GM21423 (cell line): ENCODE data around the gene CDRT4.

Experiments
- ATAC-seq: cut with Tn5 transposase; IDR thresholded peaks from one replicate; pipeline ENCODE4 v1.9.1; 2021; ENCODE audit warnings: mild to moderate bottlenecking, moderate library complexity; ENCODE audit not compliant: unreplicated experiment

Gene CDRT4

DNA sequence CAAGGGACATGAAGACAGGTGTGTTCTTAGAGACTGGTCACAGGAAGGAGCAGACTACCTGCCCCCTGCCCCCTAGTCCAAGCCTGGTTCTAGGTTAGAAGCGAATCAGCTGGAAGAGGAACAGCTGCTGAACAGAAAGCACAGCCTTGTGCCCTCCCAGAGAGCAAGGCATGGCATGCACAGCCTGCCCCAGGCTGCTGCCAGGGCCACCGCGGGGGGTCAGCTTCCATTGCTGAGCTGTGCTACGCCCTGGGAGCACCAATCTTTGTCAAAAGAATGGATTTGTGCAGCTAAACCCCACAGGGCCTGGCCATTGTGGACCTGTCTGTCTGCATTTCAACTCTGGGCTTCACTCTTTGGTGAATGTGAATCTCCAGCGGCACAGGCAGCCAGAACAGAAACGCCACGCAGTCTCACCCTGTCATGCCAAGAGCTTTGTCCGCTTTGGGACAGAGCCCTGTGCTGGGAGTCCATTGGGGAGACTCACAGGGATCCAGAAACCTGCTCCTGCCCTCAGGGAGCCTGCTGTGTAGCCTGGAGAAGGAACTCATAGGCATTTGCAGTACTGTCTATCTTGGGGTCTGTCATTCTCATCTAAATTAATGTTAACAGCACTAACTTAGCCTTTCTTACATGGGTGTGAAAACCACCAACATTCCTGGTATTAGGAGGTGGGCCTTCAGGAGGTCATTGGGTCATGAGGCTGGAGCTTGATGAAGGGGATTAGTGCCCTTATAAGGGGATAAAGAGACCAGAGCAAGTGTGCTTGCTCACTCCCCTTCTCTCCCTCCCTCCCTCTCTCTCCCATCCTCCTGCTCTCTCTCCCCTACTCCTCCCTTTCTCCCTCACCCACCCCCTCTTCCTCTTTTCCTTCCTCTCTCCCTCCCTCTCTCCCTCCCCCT, 25.6 kb upstream of the CDRT4 start:
- ATAC-seq, result no peak

DNA sequence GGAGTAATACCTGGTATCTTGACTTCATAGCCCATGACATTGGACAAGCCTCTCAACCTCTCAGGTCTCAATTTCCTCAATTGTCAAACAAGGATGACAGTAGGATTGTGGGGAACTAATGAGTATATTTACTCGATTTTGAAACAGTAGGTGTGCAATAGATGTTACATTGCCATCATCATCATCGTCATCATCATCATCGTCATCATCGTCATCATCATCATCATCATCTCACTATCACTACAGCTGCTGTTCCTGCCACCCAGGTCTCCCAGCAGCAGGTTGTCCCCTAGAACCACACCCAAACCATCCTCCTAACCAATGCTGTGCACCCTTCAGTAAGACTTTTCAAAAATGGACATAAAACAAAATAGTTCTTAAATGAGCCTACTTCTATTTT, 24.8 kb upstream of the CDRT4 start:
- ATAC-seq, result no peak

DNA sequence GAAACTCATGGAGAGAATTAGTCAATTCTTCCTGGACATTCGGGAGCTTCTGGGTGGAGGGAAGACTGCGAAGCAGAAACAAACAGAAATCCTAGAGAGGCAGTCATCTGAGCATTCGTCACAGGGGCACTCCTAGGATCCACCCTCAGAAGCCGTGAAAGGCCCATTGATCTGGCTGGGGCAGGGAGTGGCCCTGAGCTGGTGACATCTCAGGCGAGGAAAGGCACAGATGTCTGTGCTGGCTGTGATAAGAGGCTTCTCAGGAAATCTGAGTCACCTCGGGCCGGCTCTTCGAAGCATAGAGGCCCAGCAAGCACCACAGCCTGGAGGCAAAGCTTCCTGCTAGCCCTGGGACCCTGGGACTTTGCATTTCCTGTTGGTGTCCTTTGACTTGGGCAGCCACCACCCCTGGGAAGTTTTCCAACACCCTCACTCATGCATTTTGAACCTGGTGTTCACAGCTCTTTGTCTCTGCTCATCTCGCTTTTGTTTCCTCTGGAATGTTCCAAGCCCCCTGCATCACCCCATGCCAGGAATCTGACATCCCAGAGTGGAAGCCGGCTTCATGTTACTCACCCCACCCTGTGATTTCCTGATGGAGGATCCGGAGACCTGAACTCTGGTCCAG, 23.3 kb upstream of the CDRT4 start:
- ATAC-seq, result no peak

DNA sequence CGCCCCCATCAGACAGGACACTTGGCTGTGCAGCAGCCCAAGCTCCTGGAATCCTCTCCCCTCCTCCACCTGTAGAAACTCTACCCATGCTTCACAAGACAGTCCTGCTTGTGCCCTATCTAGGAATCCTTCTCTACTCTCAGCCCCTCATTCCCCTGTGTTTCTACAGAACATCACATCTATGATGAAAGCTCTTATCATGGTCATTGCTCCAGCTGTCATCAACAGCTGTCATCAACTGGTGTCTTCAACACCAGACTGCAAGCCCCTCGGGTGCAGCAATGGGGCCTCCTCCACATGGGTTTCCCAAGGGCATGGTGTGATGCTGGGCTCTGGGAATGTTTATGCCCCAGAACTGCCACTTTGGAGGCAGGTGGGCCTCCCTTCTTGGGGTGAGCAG, 21.1 kb upstream of the CDRT4 start:
- no peak for ATAC-seq

DNA sequence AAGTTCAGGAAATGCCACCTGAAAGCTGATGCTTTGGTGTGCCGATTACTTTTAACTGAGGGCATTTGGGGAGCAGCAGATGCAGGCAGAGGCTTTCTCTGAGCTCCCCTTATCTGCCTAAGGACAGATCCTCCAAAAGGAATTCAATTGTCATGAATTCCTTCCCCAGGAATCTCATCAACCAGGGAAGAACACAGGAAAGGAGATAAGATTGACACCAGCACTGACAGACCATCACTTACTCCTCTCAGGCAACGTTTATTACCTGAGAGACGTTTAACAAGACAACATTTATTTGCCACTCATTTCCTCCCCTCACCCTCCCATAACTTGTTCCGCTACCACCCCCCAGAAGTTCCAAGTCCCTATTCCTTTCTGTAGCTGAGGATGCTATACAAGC, 17.6 kb upstream of the CDRT4 start:
- ATAC-seq, result no peak

DNA sequence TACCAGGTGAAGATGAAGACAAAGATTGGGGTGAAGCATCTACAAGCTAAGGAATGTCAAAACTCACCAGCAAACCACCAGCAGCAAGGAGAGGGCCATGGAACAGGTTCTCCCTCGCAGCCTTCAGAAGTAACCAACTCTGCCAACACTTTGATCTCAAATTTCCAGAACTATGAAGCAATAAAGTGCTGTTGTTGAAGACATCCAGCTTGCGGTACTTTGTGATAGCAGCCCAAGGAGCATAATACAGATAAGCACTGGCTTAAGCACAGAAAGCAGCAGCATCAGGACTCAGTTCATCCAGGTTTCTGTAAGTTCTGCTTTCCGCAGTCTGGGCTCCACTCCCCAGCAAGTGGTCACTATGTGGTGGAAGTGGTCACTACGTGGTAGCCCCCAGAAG, 16.0 kb upstream of the CDRT4 start:
- ATAC-seq, result no peak

DNA sequence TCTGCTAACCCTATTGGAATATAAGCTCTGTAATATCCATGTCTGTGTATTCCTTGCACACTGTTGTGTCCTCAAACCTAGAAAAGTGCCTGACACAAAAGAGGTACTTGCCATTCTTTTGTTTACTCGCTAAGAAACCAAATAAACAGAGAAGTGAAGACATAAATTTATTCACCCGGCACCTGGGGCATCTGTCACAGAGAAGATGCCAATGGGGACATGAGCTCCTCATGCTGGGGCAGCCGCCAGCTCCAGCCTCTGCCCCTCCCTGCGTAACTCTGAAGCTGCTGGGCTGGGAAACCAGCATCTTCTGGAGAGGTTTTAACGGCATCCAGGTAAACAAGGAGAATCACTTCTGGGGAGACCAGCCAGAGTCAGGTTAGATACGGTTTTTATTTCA, 15.1 kb upstream of the CDRT4 start:
- ATAC-seq, result no peak

DNA sequence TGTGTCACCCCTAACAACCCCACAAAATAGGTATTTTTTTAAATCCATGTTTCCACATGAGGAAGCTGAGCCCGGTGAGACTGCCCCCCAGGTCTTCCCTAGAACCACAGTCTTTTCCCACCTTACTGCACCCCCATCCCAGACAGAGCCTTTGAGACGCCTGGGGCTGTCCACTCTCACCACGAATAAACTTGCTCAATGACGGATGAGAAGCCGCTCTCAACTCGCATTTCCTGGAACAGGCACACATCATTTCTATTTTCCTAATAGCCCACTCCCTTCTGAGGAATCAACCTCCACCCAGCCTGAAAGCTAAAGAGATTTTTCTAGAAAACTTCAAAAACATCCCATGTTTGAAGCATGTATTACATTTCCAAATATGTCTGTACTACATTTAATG, 14.1 kb upstream of the CDRT4 start:
- no peak for ATAC-seq

DNA sequence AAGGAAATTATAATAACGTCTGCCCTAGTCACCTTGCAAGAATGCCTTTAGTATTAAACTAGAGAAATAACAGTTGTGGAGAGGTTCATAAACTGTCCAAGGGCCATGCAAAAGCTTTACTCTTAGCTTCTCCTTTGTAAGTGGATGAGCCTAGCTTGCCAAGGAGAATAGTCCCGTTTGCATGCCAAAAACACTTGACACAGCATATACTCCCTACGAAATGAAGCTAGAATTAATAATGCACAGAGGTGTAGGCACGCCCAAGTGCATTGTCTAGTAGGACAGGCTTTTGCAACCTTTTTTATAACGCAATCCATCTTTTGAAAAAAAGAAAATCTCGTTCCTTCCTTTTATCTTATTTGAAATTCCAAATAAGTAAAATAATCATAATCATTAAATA, 12.8 kb upstream of the CDRT4 start:
- ATAC-seq, result no peak

DNA sequence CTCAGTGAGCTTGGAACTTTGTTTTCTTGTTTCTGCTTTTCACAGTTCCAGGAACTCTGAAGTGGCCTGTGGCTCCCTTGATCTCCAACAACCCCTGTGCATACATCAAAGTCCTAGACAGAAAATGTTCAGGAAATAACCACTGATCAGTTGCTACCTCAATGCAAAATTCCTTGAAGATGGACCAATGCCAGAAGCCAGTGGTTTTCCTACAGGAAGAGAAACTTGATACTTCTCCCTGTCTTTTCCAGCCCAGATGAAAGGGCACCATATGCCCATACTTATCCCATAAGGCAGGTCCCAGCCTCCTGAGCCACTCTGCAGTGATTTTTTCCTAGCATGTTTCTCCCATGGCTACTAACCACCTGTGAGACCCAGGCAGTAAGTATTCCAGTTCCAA, 12.3 kb upstream of the CDRT4 start:
- no peak for ATAC-seq

DNA sequence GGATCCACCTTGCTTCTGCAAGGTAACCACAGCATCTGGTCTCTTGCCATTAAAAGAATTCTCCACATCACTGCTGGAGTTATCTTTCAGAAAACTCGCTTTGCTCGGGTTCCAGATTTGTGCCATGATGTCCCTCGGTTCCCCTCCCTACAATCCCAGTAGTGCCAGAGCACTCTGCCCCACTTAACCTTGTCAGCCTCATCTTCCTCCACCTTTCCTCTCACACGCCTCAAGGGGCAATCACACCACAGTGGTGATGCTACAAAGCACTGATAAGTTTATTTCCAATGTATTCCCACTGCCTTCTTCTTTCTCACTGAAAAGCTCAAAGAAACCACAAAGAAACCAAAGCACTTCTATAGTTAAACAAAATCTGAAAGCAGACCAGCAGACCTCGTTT, 11.4 kb upstream of the CDRT4 start:
- no peak for ATAC-seq

DNA sequence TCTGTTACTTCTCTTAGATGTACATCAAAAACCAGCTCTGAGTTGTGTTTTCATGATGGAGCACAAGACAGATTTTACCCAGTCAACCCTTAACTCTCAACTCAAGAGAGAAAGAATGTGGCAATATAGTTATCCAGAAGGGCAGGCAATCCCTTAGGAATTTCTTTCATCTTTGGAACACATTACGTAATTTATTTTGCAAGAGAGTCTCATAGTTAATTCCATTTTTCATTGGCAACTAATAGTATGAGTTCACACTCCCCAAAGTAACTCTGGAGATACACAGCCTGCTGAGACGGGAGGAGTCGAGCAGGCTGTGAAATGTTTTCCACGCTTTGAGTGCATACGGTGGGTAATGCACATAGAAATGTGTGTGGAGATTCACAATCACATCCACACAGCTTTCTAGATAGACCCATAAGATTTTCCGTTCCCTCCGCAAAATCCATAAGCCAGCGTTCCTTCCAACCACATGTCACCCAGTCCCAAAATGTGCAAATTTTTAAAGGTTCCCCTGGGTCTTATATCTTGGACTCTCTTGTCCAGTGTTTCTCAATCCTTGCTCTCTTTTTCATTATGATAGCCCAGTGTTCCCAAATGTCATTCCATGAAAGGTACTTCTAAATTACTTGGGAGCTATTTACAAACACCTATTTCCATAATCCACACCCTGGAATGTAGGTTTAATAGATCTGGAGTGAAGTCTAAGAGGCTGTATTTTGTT, 8.4 kb upstream of the CDRT4 start:
- ATAC-seq, result no peak

DNA sequence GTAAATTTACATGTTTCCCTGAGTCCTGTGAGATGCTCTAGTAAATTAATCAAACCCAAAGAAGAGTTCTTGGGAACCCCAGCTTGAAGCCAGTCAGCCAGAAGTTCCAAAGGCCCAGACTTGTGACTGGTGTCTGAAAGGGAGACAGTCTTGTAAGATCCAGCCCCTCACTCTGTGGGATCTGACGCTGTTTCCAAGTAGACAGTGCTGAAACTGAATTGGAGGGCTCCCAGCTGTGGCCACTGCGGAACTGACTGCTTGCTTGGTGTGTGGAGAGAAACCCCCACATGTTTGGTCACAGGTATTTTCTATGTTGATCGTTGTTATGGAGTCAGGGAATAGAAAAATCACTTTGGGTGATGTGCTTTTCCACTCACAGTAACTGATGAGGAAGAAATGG, 5.5 kb upstream of the CDRT4 start:
- ATAC-seq, result no peak

DNA sequence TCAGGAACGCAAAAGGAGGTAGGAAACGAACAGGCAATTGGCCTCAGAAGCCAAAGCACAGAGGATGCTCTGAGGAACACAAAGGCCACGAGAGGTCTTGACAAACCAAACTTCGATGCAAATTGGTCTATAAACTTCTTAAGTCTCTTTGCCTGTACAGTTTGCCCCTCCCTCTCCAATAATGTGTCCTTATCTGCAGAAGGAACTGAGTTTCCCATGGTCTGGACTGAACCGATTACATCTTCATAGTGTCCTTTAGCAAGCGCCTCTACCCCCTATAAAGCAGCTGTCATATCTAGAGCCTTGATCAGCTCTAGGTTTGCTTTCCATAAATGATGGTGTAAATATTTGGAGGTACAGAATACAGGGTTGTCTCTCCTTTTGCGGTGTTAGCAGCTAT, 3.1 kb upstream of the CDRT4 start:
- ATAC-seq, result no peak

DNA sequence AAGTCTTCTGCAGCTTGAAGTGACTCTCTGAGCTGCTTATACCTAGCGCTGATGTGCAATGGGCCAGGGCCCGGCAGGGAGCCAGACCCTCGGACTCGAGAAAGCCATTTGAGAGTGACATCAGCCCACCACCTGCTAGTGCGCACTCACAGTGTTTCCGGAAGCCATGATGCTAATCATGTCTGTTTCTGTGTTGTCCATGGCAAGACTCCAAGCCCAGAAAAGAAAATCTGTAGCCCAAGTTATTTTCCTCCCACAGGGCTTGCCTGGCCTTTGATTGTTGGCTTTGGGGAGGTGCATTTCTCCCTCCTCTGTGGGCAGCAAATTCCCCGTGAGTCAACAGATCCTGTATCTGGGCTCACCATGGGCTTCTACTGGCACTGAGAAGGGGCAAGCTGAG, 1.8 kb upstream of the CDRT4 start:
- ATAC-seq, result no peak

DNA sequence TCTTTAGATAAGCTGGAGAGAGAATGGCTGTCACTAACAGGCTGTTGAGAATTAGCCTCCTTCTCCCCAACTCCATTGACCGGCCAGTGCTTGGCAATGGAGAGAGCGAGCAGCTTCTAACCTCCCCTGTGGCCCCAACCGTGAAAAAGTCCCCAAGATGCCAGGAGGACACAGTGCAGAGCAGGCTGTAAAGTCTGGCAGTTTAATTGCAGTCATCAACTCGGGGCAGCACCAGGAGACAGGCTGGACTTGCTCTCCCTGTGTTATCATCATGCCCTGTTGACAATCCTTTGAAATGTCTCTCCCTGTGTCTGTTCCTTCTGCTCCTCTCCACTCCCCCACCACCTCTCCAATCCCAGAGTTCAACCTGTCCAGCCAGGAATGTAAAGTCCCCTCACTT, 705 bp upstream of the CDRT4 start:
- no peak for ATAC-seq

DNA sequence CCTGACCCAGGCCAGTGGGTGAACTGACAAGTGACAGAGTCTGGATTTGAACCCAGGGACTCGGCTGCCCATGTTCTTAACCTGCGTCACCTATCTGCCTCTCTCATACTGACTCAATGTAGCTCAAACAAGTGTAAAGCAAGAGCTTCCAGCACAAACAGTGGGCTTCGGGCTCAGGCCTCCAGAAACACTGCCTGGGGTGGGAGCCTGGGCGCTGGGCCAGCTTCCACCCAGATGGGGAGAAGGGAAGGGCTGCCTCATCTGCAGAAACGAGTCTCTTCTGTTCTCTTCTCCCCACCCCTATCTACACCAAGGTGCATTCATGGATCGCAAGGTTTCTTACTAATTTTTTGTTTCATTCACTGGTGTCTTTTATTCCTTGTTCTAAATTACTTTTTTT, 1.3 kb downstream of the CDRT4 start:
- no peak for ATAC-seq

DNA sequence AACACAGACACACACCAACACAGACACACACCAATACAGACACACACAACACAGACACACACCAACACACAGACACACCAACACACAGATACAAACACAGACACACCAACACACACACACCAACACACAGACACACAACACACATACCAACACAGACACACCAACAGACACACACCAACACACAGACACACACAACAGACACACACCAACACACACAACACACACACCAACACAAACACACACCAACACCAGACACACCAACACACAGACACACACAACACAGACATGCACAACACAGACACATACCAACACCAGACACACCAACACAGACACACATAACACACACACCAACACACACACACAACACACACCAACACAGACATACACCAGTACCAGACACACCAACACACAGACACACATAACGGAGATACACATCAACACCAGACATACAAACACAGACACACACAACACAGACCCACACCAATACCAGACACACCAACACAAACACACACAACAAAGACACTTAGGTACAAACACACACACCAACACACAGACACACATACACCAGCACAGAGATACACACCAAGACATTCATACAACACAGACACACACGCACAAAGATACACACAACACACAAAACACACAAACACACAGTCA, 2.2 kb downstream of the CDRT4 start:
- no peak for ATAC-seq

DNA sequence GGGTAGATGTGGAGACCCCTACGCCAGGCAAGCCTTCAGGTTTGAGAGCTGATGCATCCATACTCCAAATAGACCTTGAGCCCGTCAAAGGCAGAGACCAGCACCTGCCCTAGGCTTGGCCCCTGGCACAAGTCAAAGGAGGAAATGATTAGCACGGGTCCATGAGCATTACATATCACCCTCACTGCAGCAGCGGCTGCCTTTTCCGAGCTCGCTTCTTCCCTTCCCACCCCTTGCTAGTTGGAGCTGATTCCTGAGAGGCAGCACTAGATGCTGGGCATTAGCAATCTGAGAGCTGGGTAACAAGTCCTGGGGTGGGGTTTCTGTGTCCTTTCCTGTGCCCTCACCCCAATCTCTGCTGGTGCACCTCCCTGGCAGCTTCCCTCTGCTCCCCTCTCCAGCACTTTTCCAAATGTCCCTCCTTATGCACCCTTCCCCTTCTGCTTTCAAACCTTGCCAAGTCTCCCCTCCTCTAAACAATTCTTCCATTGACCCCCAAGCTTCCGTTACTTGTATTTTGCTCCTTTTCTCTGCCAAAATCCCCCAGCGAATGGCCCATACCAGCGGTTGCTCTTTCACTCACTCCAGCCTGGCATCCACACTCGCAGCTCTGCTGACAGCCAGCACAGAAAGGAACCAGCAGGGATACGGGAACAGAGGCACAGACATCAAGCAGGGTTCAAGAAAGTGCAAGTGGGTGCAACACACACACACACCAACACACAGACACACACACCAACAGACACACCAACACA, 3.0 kb downstream of the CDRT4 start:
- ATAC-seq, result no peak

DNA sequence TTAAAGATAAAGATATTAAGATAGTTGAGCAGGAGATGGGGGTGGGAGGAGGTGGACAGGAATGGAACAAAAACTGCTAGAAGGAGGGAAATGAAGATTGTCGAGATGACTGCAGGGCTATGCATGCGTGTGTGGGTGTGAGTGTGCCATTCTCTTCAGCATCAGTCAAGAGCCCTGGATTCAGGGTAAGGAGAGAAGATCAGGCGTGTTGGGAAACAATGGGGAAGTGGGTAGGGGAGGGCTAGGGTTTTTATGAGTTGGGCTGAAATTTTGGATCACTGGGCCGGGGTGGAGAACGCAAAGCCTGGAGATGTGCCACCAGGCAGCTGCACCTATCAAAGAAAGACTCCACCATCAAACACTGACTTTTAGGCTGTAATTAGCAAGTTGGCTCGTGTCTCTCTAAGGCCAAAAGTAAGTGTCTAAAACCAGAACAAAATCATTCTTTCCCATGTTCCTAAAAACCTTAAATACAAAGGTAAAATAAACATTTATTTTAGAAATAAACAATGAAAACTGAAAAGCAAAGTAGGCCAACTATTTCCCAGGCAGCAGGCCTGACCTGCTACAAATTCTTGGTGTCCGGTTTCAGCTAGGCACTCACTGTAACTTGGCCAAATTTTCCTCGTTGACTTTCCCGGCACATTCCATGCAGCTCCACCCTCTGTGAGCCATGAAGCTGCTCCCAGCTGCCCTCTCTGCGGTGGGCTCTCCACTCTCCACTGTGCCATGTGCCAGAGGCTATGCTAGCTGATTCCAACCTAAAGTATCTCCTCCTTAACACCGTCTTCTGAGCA, 4.2 kb downstream of the CDRT4 start:
- no peak for ATAC-seq
